A204.1 (cell line): ENCODE measurements around the gene TAC3.
"Not testable (repeated sequence)": the region's sequence is repeated elsewhere in the genome, so short reads cannot be mapped to it uniquely, and the experiment has no call there.

Experiments used
- FAIRE-seq: peaks from 2 replicates; lab custom pipeline; 2012; peaks lifted over from hg19 to GRCh38; lab: Jason Lieb, UNC

TAC3 gene

GRCh38 chr12:57016348-57016747, at the start of gene TAC3:
Gene TAC3 (minus strand): TSS chr12:57016529. CDS start chr12:57015797, 732 bp downstream.
- no peak for FAIRE-seq

GRCh38 chr12:57063991-57064685, 47.8 kb upstream of the TAC3 start:
- peak; percentile 63 for FAIRE-seq

- FAIRE-seq, result no peak
These were observed 42.1 kb upstream of the TAC3 start for GRCh38 chr12:57058454-57058853.

GRCh38 chr12:57057067-57057751, 40.9 kb upstream of the TAC3 start:
- no peak for FAIRE-seq

GRCh38 chr12:57055824-57056223, 39.5 kb upstream of the TAC3 start:
- no peak for FAIRE-seq

GRCh38 chr12:57053901-57054300, 37.6 kb upstream of the TAC3 start:
- not testable (repeated sequence) for FAIRE-seq

GRCh38 chr12:57053146-57053545, 36.8 kb upstream of the TAC3 start:
- FAIRE-seq, result not testable (repeated sequence)

GRCh38 chr12:57051011-57051410, 34.7 kb upstream of the TAC3 start:
- FAIRE-seq, result no peak

- FAIRE-seq, result no peak
These were observed 33.6 kb upstream of the TAC3 start, which contains the start of gene MYO1A for GRCh38 chr12:57049890-57050289. Gene MYO1A (minus strand): TSS chr12:57050129. CDS start chr12:57048323, 1,806 bp downstream.

GRCh38 chr12:57049119-57049446, 32.8 kb upstream of the TAC3 start:
- no peak for FAIRE-seq

- FAIRE-seq, result no peak
These were observed 32.2 kb upstream of the TAC3 start for GRCh38 chr12:57048423-57049118.

GRCh38 chr12:57047981-57048380, 31.7 kb upstream of the TAC3 start:
- no peak for FAIRE-seq

- FAIRE-seq, result no peak
These were observed 30.9 kb upstream of the TAC3 start for GRCh38 chr12:57046947-57047890.

GRCh38 chr12:57046086-57046791, 29.9 kb upstream of the TAC3 start:
- no peak for FAIRE-seq

GRCh38 chr12:57044889-57045288, 28.6 kb upstream of the TAC3 start:
- no peak for FAIRE-seq

- FAIRE-seq, result no peak
These were observed 28.1 kb upstream of the TAC3 start for GRCh38 chr12:57044468-57044867.

- no peak for FAIRE-seq
These were observed 26.4 kb upstream of the TAC3 start for GRCh38 chr12:57042695-57043094.

GRCh38 chr12:57040750-57041149, 24.4 kb upstream of the TAC3 start:
- no peak for FAIRE-seq

GRCh38 chr12:57040211-57040610, 23.9 kb upstream of the TAC3 start:
- FAIRE-seq, result no peak

- no peak for FAIRE-seq
These were observed 22.9 kb upstream of the TAC3 start for GRCh38 chr12:57039016-57039798.

GRCh38 chr12:57037264-57037663, 20.9 kb upstream of the TAC3 start:
- FAIRE-seq, result no peak
